Bronchial epithelial cell (primary cell): ENCODE data around the gene ATAD3B. TPM values are rescaled to one million over a fixed set of nuclear protein-coding genes. Genes with fewer than 3 reads are reported as not detected.

Experiments
- DNase-seq: peaks from one replicate; pipeline ENCODE4 v3.0.0-alpha.2; 2010; ENCODE audit warnings: low read depth
- FAIRE-seq: peaks from 2 replicates; lab custom pipeline; 2011; peaks lifted over from hg19 to GRCh38; lab: Jason Lieb, UNC
- H3K27me3 ChIP-seq: 2 replicates; pipeline ENCODE4 v1.5.1; 2011; ENCODE audit warnings: low read length; ENCODE audit not compliant: control insufficient read depth, insufficient read depth
- H3K36me3 ChIP-seq: 2 replicates; pipeline ENCODE4 v1.5.1; 2011; ENCODE audit warnings: low read length; ENCODE audit not compliant: control insufficient read depth, insufficient read depth
- H3K4me3 ChIP-seq: 2 replicates; pipeline ENCODE4 v1.5.1; 2011; ENCODE audit warnings: mild to moderate bottlenecking, low read depth, low read length, control low read depth
- CTCF ChIP-seq: IDR thresholded peaks from 2 replicates; pipeline ENCODE4 v1.5.1; 2011; ENCODE audit warnings: mild to moderate bottlenecking, moderate library complexity, low read length, control low read depth, inconsistent platforms; ENCODE audit not compliant: insufficient read depth, severe bottlenecking
- total RNA-seq: library from RNA; depleted of rRNA; stranded (reverse); fragments of >200 nt; gene quantifications from 2 replicates; pipeline ENCODE4 v1.2.1, GENCODE V29; 2014

ATAD3B gene
- total RNA-seq, 1 donor from 2014 or later = 24.7 TPM

GRCh38 chr1:1425426-1425752, 46.2 kb upstream of the ATAD3B start:
- Histone ChIP-seq H3K36me3 (no peaks in the 10 kb centered on the region), H3K27me3 (no peaks in the 10 kb centered on the region), H3K4me3 (no peak overlapping the region)
- DNase-seq (no peak), FAIRE-seq (no peak)
- TF ChIP-seq CTCF = no peak

- FAIRE-seq = no peak
- no peak for DNase-seq
Observed at GRCh38 chr1:1425753-1426495, 45.6 kb upstream of the ATAD3B start.

GRCh38 chr1:1426496-1427105, 45.0 kb upstream of the ATAD3B start:
- FAIRE-seq (no peak), DNase-seq (no peak)
- no peaks in the 10 kb centered on the region for H3K27me3 ChIP-seq
- no peaks in the 10 kb centered on the region for H3K36me3 ChIP-seq
- H3K4me3 ChIP-seq = no peak overlapping the region
- TF ChIP-seq CTCF = no peak

More at GRCh38 chr1:1425753-1426495, 45.6 kb upstream of the ATAD3B start:
- TF ChIP-seq CTCF = no peak
- H3K27me3 ChIP-seq = no peaks in the 10 kb centered on the region
- H3K36me3 ChIP-seq = no peaks in the 10 kb centered on the region
- no peak overlapping the region for H3K4me3 ChIP-seq

GRCh38 chr1:1427106-1427819, 44.3 kb upstream of the ATAD3B start:
- FAIRE-seq (no peak), DNase-seq (no peak)
- no peak for TF ChIP-seq CTCF
- H3K36me3 ChIP-seq = no peaks in the 10 kb centered on the region
- no peaks in the 10 kb centered on the region for H3K27me3 ChIP-seq
- peak overlapping the region; percentile 16 for H3K4me3 ChIP-seq

- no peak for DNase-seq
- Histone ChIP-seq H3K27me3 (no peaks in the 10 kb centered on the region), H3K36me3 (no peaks in the 10 kb centered on the region), H3K4me3 (peak overlapping the region; percentile 16)
- TF ChIP-seq CTCF = no peak
- no peak for FAIRE-seq
Observed at GRCh38 chr1:1427820-1428148, 43.8 kb upstream of the ATAD3B start.
